GM21529 (cell line): ENCODE data around the gene MIB2.

Experiments used
- ATAC-seq: cut with Tn5 transposase; IDR thresholded peaks from one replicate; pipeline ENCODE4 v1.9.1; 2021; ENCODE audit not compliant: unreplicated experiment

Gene MIB2

DNA sequence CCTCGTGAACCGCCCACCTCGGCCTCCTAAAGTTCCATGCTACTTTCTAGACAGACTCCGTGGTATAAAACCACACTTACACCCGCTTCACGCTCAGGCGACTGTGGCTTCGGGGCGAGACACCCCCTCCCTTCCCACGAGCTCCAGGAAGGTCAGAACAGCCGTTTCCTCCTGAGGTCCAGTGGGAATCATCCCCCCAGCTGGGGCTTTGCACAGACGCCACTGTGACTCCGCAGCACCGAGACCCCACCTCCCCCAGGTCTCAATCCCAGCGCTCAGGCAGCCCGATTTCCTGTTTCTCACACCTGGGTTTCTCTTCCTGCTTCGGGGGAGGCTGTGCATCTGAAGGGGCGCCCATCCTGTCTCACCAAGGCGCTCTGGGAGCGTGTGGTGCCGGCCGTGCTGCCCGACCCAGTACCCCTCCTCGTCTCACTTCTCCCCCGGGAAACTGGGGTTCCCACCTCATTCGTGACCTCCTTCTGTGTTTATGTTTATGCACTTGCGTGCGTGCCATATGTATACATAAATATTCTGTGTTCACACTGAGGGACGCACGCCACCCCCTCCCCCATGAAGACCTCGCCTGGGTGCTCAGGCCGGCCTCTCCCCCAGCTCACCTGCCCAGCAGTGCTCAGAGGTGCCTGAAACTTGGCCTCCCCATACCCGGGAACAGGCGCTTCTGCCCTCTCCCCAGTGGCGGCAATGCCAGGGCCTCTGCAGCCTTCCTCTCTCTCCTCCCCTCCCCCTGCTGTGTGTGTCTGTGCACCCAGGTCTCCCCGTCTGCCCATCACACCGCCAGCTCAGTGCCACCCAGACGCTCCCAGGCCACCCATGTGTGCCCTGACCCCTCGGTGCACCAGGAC lies 62.6 kb downstream of the MIB2 start:
- ATAC-seq: peak; percentile 70

GRCh38 chr1:1678581-1679380 lies 63.5 kb downstream of the MIB2 start:
- ATAC-seq: no peak
